CD8-positive, alpha-beta memory T cell (primary cell): ENCODE measurements around the gene ZNF90. TPM values are rescaled to one million over a fixed set of nuclear protein-coding genes. Genes with fewer than 3 reads are reported as not detected.

Experiments
- CTCF ChIA-PET: fragments of 350-600 bp; sonication (Branson Sonifier 250); formaldehyde crosslinking; loops from one replicate; lab custom pipeline; 2021; ENCODE audit warnings: antibody characterized with exemption; lab: Charles Lee
- POLR2A ChIA-PET: fragments of 350-600 bp; sonication (Branson Sonifier 250); formaldehyde crosslinking; loops from one replicate; lab custom pipeline; 2021; ENCODE audit warnings: antibody characterized with exemption; lab: Charles Lee
- DNase-seq, 5 donors: peaks; one replicate each; pipeline versions ENCODE4 v3.0.0 to v3.0.0-alpha.2; 2020 to 2022; ENCODE audit warnings: mixed read lengths in 1 of 5
- H3K27ac ChIP-seq: one replicate; pipeline ENCODE4 v1.7.0; 2013; ENCODE audit warnings: low read depth, mild to moderate bottlenecking, low read length, moderate library complexity
- H3K27me3 ChIP-seq: 2 replicates; pipeline ENCODE4 v1.7.0; 2013; ENCODE audit warnings: low read length, mild to moderate bottlenecking; ENCODE audit not compliant: insufficient read depth, poor library complexity, severe bottlenecking
- H3K36me3 ChIP-seq: 2 replicates; pipeline ENCODE4 v1.7.0; 2013; ENCODE audit warnings: mild to moderate bottlenecking, low read length, moderate library complexity; ENCODE audit not compliant: insufficient read depth
- H3K4me1 ChIP-seq: 2 replicates; pipeline ENCODE4 v1.7.0; 2013; ENCODE audit warnings: mild to moderate bottlenecking, low read length, moderate library complexity; ENCODE audit not compliant: insufficient read depth
- H3K4me3 ChIP-seq: 2 replicates; pipeline ENCODE4 v1.7.0; 2013; ENCODE audit warnings: mild to moderate bottlenecking, low read length
- H3K9me3 ChIP-seq: 2 replicates; pipeline ENCODE4 v1.7.0; 2013; ENCODE audit warnings: mild to moderate bottlenecking, low read length
- H3K27ac Mint-ChIP-seq, 8 donors: one replicate each; pipeline ENCODE4 v1.8.0; 2020 to 2021; ENCODE audit warnings: mixed read lengths in 8 of 8, mild to moderate bottlenecking in 6 of 8, inconsistent platforms in 3 of 8, moderate library complexity in 3 of 8
- H3K27me3 Mint-ChIP-seq, 2 donors: one replicate each; pipeline ENCODE4 v1.8.0; 2020 to 2021; ENCODE audit warnings: mixed read lengths in 2 of 2, mild to moderate bottlenecking in 1 of 2, moderate library complexity in 1 of 2
- H3K36me3 Mint-ChIP-seq, 3 donors: one replicate each; pipeline ENCODE4 v1.8.0; 2020 to 2021; ENCODE audit warnings: mixed read lengths in 3 of 3, inconsistent platforms in 1 of 3, mild to moderate bottlenecking in 1 of 3
- H3K4me1 Mint-ChIP-seq, 3 donors: one replicate each; pipeline ENCODE4 v1.8.0; 2020 to 2021; ENCODE audit warnings: mixed read lengths in 3 of 3, inconsistent platforms in 1 of 3, mild to moderate bottlenecking in 1 of 3
- H3K4me3 Mint-ChIP-seq, 7 donors: one replicate each; pipeline ENCODE4 v1.8.0; 2020 to 2021; ENCODE audit warnings: mixed read lengths in 7 of 7, mild to moderate bottlenecking in 6 of 7, moderate library complexity in 4 of 7, inconsistent platforms in 2 of 7
- H3K9me3 Mint-ChIP-seq, 5 donors: one replicate each; pipeline ENCODE4 v1.8.0; 2020 to 2022; ENCODE audit warnings: mixed read lengths in 5 of 5, mild to moderate bottlenecking in 3 of 5, moderate library complexity in 2 of 5, inconsistent platforms in 1 of 5
- polyA plus RNA-seq: library from polyadenylated mRNA; unstranded; fragments of 300-500 nt; fragmentation: Illumina TruSeq; gene quantifications from one replicate; pipeline ENCODE4 v1.2.3, GENCODE V29; 2021
- total RNA-seq, 2 experiments: library from RNA; stranded (reverse); gene quantifications; one replicate each; pipeline ENCODE4 v1.2.3, GENCODE V29; 2021

ZNF90 gene
- total and polyA plus RNA-seq, 3 experiments from 2014 or later: 1.8 to 12.8 (median 11.9) TPM

- peak in 2 of 5 donors; percentile 4 to 19 for DNase-seq
- no peaks in the 10 kb centered on the region for H3K27me3 ChIP-seq
- H3K36me3 ChIP-seq: no peaks in the 10 kb centered on the region
- CTCF ChIA-PET: no interaction called here
- H3K4me3 Mint-ChIP-seq: peak overlapping the region in 5 of 7 donors; percentile 26 to 62 (median 49)
- peaks cover 0 to 8% (median 7%) of the 10 kb centered on the region in 3 donors for H3K36me3 Mint-ChIP-seq
- H3K27ac Mint-ChIP-seq: peak overlapping the region in 1 of 8 donors; percentile 25
- peaks cover 28 to 50% (median 31%) of the 10 kb centered on the region in 3 donors for H3K4me1 Mint-ChIP-seq
- no peak overlapping the region for H3K27ac ChIP-seq
- no peaks in the 10 kb centered on the region for H3K27me3 Mint-ChIP-seq
- no peaks in the 10 kb centered on the region for H3K9me3 ChIP-seq
- H3K4me1 ChIP-seq: peaks cover 9% of the 10 kb centered on the region
- H3K4me3 ChIP-seq: no peak overlapping the region
- H3K9me3 Mint-ChIP-seq: peaks cover 0 to 4% (median 0%) of the 10 kb centered on the region in 5 donors
- POLR2A ChIA-PET: no interaction called here
Measured at GRCh38 chr19:20162821-20163220, 85.0 kb downstream of the ZNF90 start.

- peaks cover 13% of the 10 kb centered on the region for H3K4me1 ChIP-seq
- POLR2A ChIA-PET: no interaction called here
- Mint-ChIP-seq H3K9me3 (peaks cover 0 to 3% (median 0%) of the 10 kb centered on the region in 5 donors), H3K4me1 (peaks cover 30 to 57% (median 33%) of the 10 kb centered on the region in 3 donors), H3K27me3 (no peaks in the 10 kb centered on the region), H3K36me3 (peaks cover under 1 to 13% (median 7%) of the 10 kb centered on the region in 3 donors), H3K4me3 (peak overlapping the region in 1 of 7 donors; percentile 7), H3K27ac (peak overlapping the region in 2 of 8 donors; percentile 29 to 51)
- H3K27me3 ChIP-seq: no peaks in the 10 kb centered on the region
- CTCF ChIA-PET: no interaction called here
- no peak overlapping the region for H3K27ac ChIP-seq
- H3K4me3 ChIP-seq: no peak overlapping the region
- no peak for DNase-seq
- H3K36me3 ChIP-seq: no peaks in the 10 kb centered on the region
- H3K9me3 ChIP-seq: no peaks in the 10 kb centered on the region
Measured at GRCh38 chr19:20164456-20164855, 86.7 kb downstream of the ZNF90 start.

DNA sequence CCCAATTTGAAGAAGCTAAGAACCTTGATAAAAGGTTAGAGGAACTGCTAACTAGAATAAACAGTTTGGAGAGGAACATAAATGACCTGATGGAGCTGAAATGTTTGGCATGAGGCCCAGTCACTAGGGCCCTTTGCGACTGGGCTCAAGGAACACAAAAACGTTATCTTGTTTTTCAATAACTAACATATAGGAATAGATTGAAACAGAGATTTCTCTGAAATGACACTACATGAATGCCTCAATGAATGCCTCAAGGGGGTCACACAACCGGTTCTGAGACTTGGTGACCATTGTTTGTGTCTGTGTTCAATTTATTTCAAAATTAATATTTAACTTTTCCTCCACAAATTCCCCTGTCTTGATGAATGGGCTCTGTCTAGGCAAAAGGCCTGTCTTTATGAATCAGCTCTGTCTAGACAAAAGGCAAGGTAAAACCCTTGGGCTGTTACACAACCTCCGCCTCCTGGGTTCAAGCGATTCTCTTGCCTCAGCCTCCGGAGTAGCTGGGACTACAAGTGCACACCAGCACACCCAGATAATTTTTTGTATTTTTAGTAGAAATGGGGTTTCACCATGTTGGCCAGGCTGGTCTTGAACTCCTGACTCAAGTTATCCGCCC, 88.3 kb downstream of the ZNF90 start:
- Mint-ChIP-seq H3K36me3 (peaks cover 4 to 21% (median 10%) of the 10 kb centered on the region in 3 donors), H3K9me3 (peaks cover 0 to 4% (median 0%) of the 10 kb centered on the region in 5 donors), H3K4me1 (peaks cover 38 to 69% (median 41%) of the 10 kb centered on the region in 3 donors), H3K27me3 (no peaks in the 10 kb centered on the region), H3K27ac (peak overlapping the region in 3 of 8 donors; percentile 33 to 99 (median 43)), H3K4me3 (peak overlapping the region in 1 of 7 donors; percentile 57)
- Histone ChIP-seq H3K9me3 (no peaks in the 10 kb centered on the region), H3K27me3 (no peaks in the 10 kb centered on the region), H3K36me3 (no peaks in the 10 kb centered on the region), H3K27ac (no peak overlapping the region), H3K4me3 (no peak overlapping the region), H3K4me1 (peaks cover 13% of the 10 kb centered on the region)
- no peak for DNase-seq
- CTCF ChIA-PET: interaction anchor here (1.0 to 1.2 kb wide), 2 partner anchors 9 to 72 kb away, joined by 3 read pairs; no protein-coding TSS in a partner anchor
- POLR2A ChIA-PET: interaction anchor here (0.6 to 1.6 kb wide), 4 partner anchors 72 to 400 kb away, joined by 3 to 12 read pairs (median 7); partner anchors contain the start of genes ZNF737 and ZNF90

DNA sequence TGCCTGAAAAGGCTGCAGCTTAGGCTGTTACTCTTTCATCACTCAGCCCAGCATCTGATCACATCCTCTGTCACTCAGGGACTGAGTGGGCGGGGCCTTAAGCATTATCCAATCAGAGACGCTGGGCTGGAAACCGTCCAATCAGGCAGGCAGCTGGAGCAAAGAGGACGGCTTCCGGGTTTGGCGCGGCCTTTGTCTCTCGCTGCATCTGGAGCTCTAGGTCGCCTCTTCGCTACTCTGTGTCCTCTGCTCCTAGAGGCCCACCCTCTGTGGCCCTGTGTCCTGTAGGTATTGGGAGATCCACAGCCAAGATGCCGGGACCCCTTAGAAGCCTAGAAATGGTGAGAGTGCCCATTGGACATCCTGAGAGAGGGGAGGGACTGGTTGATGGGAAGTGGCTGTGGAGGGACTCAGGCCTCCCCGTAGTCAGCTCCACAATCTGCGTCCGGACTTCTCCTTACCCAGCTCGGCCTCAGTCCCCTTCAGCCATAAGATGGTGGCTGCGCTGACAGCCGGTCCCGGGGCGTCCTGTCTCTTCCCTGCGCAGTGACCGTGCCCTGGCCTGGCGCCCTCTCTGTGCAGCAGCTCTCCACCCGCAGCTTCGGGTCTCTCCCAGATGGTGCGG, 89.3 kb downstream of the ZNF90 start, which contains the start of gene ZNF486:
TSS of gene ZNF486 (plus strand) at position 195 of the 625 bp plus-strand sequence. CDS start at position 312, 117 bp downstream.
- H3K4me1 Mint-ChIP-seq: peaks cover 44 to 73% (median 44%) of the 10 kb centered on the region in 3 donors
- peaks cover 12 to 32% (median 13%) of the 10 kb centered on the region in 3 donors for H3K36me3 Mint-ChIP-seq
- peak within 1 kb of the TSS; percentile 96 for H3K4me3 ChIP-seq
- peaks cover 0 to 4% (median 0%) of the 10 kb centered on the region in 5 donors for H3K9me3 Mint-ChIP-seq
- peaks cover 0 to 1% of the 10 kb centered on the region in 2 donors for H3K27me3 Mint-ChIP-seq
- peak within 1 kb of the TSS; percentile 58 to 99 (median 94) for H3K27ac Mint-ChIP-seq
- no peaks in the 10 kb centered on the region for H3K9me3 ChIP-seq
- H3K27ac ChIP-seq: peak within 1 kb of the TSS; percentile 71
- H3K4me3 Mint-ChIP-seq: peak within 1 kb of the TSS; percentile 94 to 99 (median 97)
- CTCF ChIA-PET: interaction anchor here (1.0 to 1.5 kb wide), 3 partner anchors 8 to 127 kb away, joined by 3 read pairs; no protein-coding TSS in a partner anchor
- no peaks in the 10 kb centered on the region for H3K27me3 ChIP-seq
- H3K4me1 ChIP-seq: peaks cover 13% of the 10 kb centered on the region
- peak; percentile 86 to 97 (median 91) for DNase-seq
- POLR2A ChIA-PET: interaction anchor here (0.6 to 1.6 kb wide), 7 partner anchors 71 to 879 kb away, joined by 3 to 12 read pairs (median 7); partner anchors contain the start of genes ZNF66, ZNF682, ZNF737 and ZNF90
- peaks cover 8% of the 10 kb centered on the region for H3K36me3 ChIP-seq

- peaks cover 38 to 67% (median 39%) of the 10 kb centered on the region in 3 donors for H3K4me1 Mint-ChIP-seq
- Histone ChIP-seq H3K4me1 (peaks cover 9% of the 10 kb centered on the region), H3K36me3 (peaks cover 8% of the 10 kb centered on the region), H3K27me3 (no peaks in the 10 kb centered on the region), H3K4me3 (peak overlapping the region; percentile 96), H3K27ac (peak overlapping the region; percentile 71), H3K9me3 (no peaks in the 10 kb centered on the region)
- H3K9me3 Mint-ChIP-seq: peaks cover 0 to 4% (median 0%) of the 10 kb centered on the region in 5 donors
- peak overlapping the region; percentile 94 to 99 (median 97) for H3K4me3 Mint-ChIP-seq
- H3K27ac Mint-ChIP-seq: peak overlapping the region; percentile 58 to 99 (median 94)
- H3K27me3 Mint-ChIP-seq: peaks cover 0 to 1% of the 10 kb centered on the region in 2 donors
- POLR2A ChIA-PET: interaction anchor here (1.3 to 1.6 kb wide), 3 partner anchors 116 to 608 kb away, joined by 3 to 10 read pairs (median 7); partner anchors contain the start of genes ZNF66 and ZNF682
- CTCF ChIA-PET: interaction anchor here (1.5 kb wide), 1 partner anchor 128 kb away, joined by 3 read pairs; no protein-coding TSS in a partner anchor
- peaks cover 12 to 34% (median 13%) of the 10 kb centered on the region in 3 donors for H3K36me3 Mint-ChIP-seq
- DNase-seq: no peak
Measured at GRCh38 chr19:20167651-20168122, 89.9 kb downstream of the ZNF90 start.

Other genes with a start within 250 kb of the ZNF90 start
- gene ZNF253, start 212.1 kb upstream of the ZNF90 start, total RNA-seq: 10 to 100 TPM; 14.0 to 16.1 TPM
- gene ZNF253, start 212.1 kb upstream of the ZNF90 start, polyA plus RNA-seq: 6.8 TPM
- gene ZNF93, start 177.1 kb upstream of the ZNF90 start, total RNA-seq: 1 to 10 TPM; 8.6 to 9.1 TPM
- gene ZNF93, start 177.1 kb upstream of the ZNF90 start, polyA plus RNA-seq: 7.9 TPM
- gene ZNF682, start 38.5 kb upstream of the ZNF90 start, total RNA-seq: 10 to 100 TPM in 1 of 2 experiments, 1 to 10 TPM in 1; 9.6 to 10.3 TPM
- 4.5 TPM for gene ZNF682, start 38.5 kb upstream of the ZNF90 start, polyA plus RNA-seq
- gene ZNF486, start 89.2 kb downstream of the ZNF90 start, total RNA-seq: 10 to 100 TPM; 10.5 to 12.0 TPM
- gene ZNF486, start 89.2 kb downstream of the ZNF90 start, polyA plus RNA-seq: 4.9 TPM